GM12878 (cell line): ENCODE data around the gene TGFB1I1. TPM values are rescaled to one million over a fixed set of nuclear protein-coding genes. Genes with fewer than 3 reads are reported as not detected.

ENCODE experiments used
- ATAC-seq: fragments of 200-7000 bp; cut with Tn5 transposase; 3 replicates; pipeline ENCODE4 v1.9.1; 2020; ENCODE audit warnings: mild to moderate bottlenecking, moderate library complexity
- BruUV-seq: library from RNA; stranded (reverse); fragments of 400-500 nt; replicated peaks from 2 replicates; lab custom pipeline; 2021; lab: Mats Ljungman, UMichigan
- CTCF ChIA-PET: fragments of 300-600 bp; sonication (Branson Sonifier 250); formaldehyde crosslinking; extraction: SDS; loops from one replicate; lab custom pipeline; 2021; ENCODE audit warnings: inconsistent platforms; lab: Yijun Ruan, JAX
- POLR2A ChIA-PET: fragments of 350-600 bp; formaldehyde crosslinking; extraction: SDS; loops from one replicate; lab custom pipeline; 2021; ENCODE audit warnings: inconsistent platforms; lab: Charles Lee
- RAD21 ChIA-PET: fragments of 300-600 bp; sonication (Branson Sonifier 250); formaldehyde crosslinking; loops from one replicate; lab custom pipeline; 2023; ENCODE audit warnings: antibody characterized with exemption; ENCODE audit not compliant: unreplicated experiment; lab: Charles Lee
- SMC1A ChIA-PET: fragments of 300-600 bp; sonication (Branson Sonifier 250); formaldehyde crosslinking; loops from one replicate; lab custom pipeline; 2023; ENCODE audit not compliant: unreplicated experiment, uncharacterized antibody; lab: Charles Lee
- DNase-seq: peaks from one replicate; pipeline ENCODE4 v3.0.0-alpha.2; 2011; ENCODE audit warnings: low read depth, low spot score
- FAIRE-seq: peaks from 3 replicates; lab custom pipeline; 2011; peaks lifted over from hg19 to GRCh38; lab: Jason Lieb, UNC
- H2AFZ ChIP-seq: 2 replicates; pipeline ENCODE4 v1.6.0; 2011; ENCODE audit warnings: low read depth, low read length, control low read depth; ENCODE audit not compliant: control insufficient read depth
- H3K27ac ChIP-seq: 2 replicates; pipeline ENCODE4 v1.5.1; 2011; ENCODE audit warnings: control low read depth; ENCODE audit not compliant: control insufficient read depth, insufficient read depth
- H3K27me3 ChIP-seq, 2 experiments: replicated peaks in 1 of 2; 2 replicates each; pipeline versions ENCODE4 v1.6.0 to v1.6.1; 2011; ENCODE audit warnings: low read length in 1 of 2; ENCODE audit not compliant: control insufficient read depth in 2 of 2, insufficient read depth in 2 of 2
- H3K36me3 ChIP-seq, 2 experiments: 2 replicates each; pipeline ENCODE4 v1.5.1; 2011; ENCODE audit warnings: low read length in 1 of 2; ENCODE audit not compliant: control insufficient read depth in 2 of 2, insufficient read depth in 2 of 2
- H3K4me1 ChIP-seq: 2 replicates; pipeline ENCODE4 v1.6.1; 2011; ENCODE audit warnings: mild to moderate bottlenecking, low read length, moderate library complexity, mixed read lengths; ENCODE audit not compliant: control insufficient read depth, insufficient read depth
- H3K4me2 ChIP-seq: 2 replicates; pipeline ENCODE4 v1.6.0; 2011; ENCODE audit warnings: control low read depth; ENCODE audit not compliant: control insufficient read depth, insufficient read depth
- H3K4me3 ChIP-seq: fragments of 200-600 bp; sonication (generic); 2 replicates; pipeline ENCODE4 v1.5.1; 2016
- H3K79me2 ChIP-seq: 2 replicates; pipeline ENCODE4 v1.6.0; 2011; ENCODE audit warnings: low read length; ENCODE audit not compliant: control insufficient read depth, insufficient read depth
- H3K9ac ChIP-seq: 2 replicates; pipeline ENCODE4 v1.8.0; 2011; ENCODE audit warnings: low read length, control low read depth, mixed read lengths; ENCODE audit not compliant: control insufficient read depth, insufficient read depth
- H3K9me3 ChIP-seq: replicated peaks from 3 replicates; pipeline ENCODE4 v1.5.1; 2011; ENCODE audit warnings: mild to moderate bottlenecking, low read length; ENCODE audit not compliant: control insufficient read depth, insufficient read depth
- H4K20me1 ChIP-seq: 2 replicates; pipeline ENCODE4 v1.6.0; 2011; ENCODE audit not compliant: control insufficient read depth, insufficient read depth
- CHD2 ChIP-seq: IDR thresholded peaks from 2 replicates; pipeline ENCODE4 v1.6.1; 2011; ENCODE audit warnings: low read depth, low read length, improper control_type of control experiment, borderline replicate concordance
- E2F4 ChIP-seq: IDR thresholded peaks from 2 replicates; pipeline ENCODE4 v1.6.1; 2012; ENCODE audit warnings: low read depth, low read length, improper control_type of control experiment
- EP300 ChIP-seq, 2 experiments: fragments of 150-350 bp in 1 of 2; IDR thresholded peaks; 2 replicates each; pipeline ENCODE4 v1.6.1; 2011 to 2012; ENCODE audit warnings: low read depth in 2 of 2, low read length in 2 of 2, borderline replicate concordance in 1 of 2, improper control_type of control experiment in 1 of 2, inconsistent platforms in 1 of 2; ENCODE audit not compliant: control insufficient read depth in 1 of 2
- MAX ChIP-seq: IDR thresholded peaks from 2 replicates; pipeline ENCODE4 v1.6.1; 2012; ENCODE audit warnings: low read depth, low read length, improper control_type of control experiment
- SIX5 ChIP-seq: IDR thresholded peaks from 2 replicates; pipeline ENCODE4 v1.6.1; 2011; ENCODE audit warnings: mild to moderate bottlenecking, low read depth, low read length, moderate library complexity; ENCODE audit not compliant: severe bottlenecking
- SPI1 ChIP-seq: IDR thresholded peaks from 2 replicates; pipeline ENCODE4 v1.6.1; 2011; ENCODE audit warnings: low read depth, mild to moderate bottlenecking, low read length, moderate library complexity, borderline replicate concordance; ENCODE audit not compliant: insufficient read depth
- SUPT20H ChIP-seq: IDR thresholded peaks from 2 replicates; pipeline ENCODE4 v1.6.1; 2011; ENCODE audit warnings: low read depth, mild to moderate bottlenecking, low read length, moderate library complexity, borderline replicate concordance; ENCODE audit not compliant: control insufficient read depth
- YY1 ChIP-seq: IDR thresholded peaks from 2 replicates; pipeline ENCODE4 v1.6.1; 2011; ENCODE audit warnings: low read depth, mild to moderate bottlenecking, low read length
- ZNF592 ChIP-seq: fragments of 450-650 bp; IDR thresholded peaks from 2 replicates; pipeline ENCODE4 v1.6.1; 2017; ENCODE audit warnings: mild to moderate bottlenecking, moderate library complexity
- ZNF687 ChIP-seq: fragments of 450-650 bp; IDR thresholded peaks from 2 replicates; pipeline ENCODE4 v1.6.1; 2017; ENCODE audit warnings: mild to moderate bottlenecking, moderate library complexity
- WGBS: methylation state at CpG from one replicate; pipeline ENCODE4 v1.1.6; 2016; ENCODE audit warnings: low lambda C conversion rate; ENCODE audit not compliant: insufficient replicate concordance, insufficient coverage; ENCODE audit errors: missing lambda C conversion rate; 5-methylcytosine and 5-hydroxymethylcytosine counted together
- in situ Hi-C: fragments of 300-500 bp; cut with MboI; formaldehyde crosslinking; loops from 9 replicates; pipeline ENCODE4 v1.14.3; 2018; ENCODE audit warnings: mixed read lengths
- intact Hi-C: fragments of 100-400 bp; cut with micrococcal nuclease; formaldehyde crosslinking; loops from one replicate; pipeline ENCODE4 v1.14.2; 2022; ENCODE audit not compliant: unreplicated experiment
- polyA plus RNA-seq, 11 experiments: library from polyadenylated mRNA; depleted of rRNA in 4 of 11; unstranded in 6 of 11; stranded (reverse) in 5 of 11; fragments of >200 nt; fragmentation: Nextera tagmentation in 4 of 11; fragmentation: Illumina TruSeq in 1 of 11; extraction: Ambion mirVana in 4 of 11; extraction: Trizol in 1 of 11; gene quantifications; 1 replicate in 1 of 11; 2 replicates in 10 of 11; pipeline versions ENCODE4 v1.2.1 to v1.2.3, GENCODE V29; 2011 to 2016; ENCODE audit warnings: inconsistent platforms in 2 of 11, missing spikeins in 2 of 11, low read depth in 1 of 11
- total RNA-seq, 4 experiments: library from RNA; depleted of rRNA in 3 of 4; stranded (reverse); fragments of >200 nt in 3 of 4; fragmentation: Illumina TruSeq in 1 of 4; extraction: Trizol in 1 of 4; gene quantifications; 2 replicates each; pipeline versions ENCODE4 v1.2.1 to v1.2.3, GENCODE V29; 2013 to 2021

Gene TGFB1I1
- total and polyA plus RNA-seq, 10 of the 15 experiments (the other 5 are each of a cell fraction or from before 2014, with no cell fraction given) = 0.13 to 2.3 (median 0.41) TPM; not detected in 2

- H3K36me3 ChIP-seq = no peaks in the 10 kb centered on the region; a peak in 3 of 4 replicates
- ChIA-PET SMC1A (no interaction called here), CTCF (interaction anchor here (1.6 kb wide), 1 partner anchor 15 kb away, joined by 3 read pairs; no protein-coding TSS in a partner anchor), POLR2A (interaction anchor here (0.6 kb wide), 1 partner anchor 483 kb away, joined by 3 read pairs; no protein-coding TSS in a partner anchor), RAD21 (no interaction called here)
- H3K9me3 ChIP-seq = no peaks in the 10 kb centered on the region
- H2AFZ ChIP-seq = no peak overlapping the region
- H3K27me3 ChIP-seq = peaks cover 0 to 2% of the 10 kb centered on the region in 2 experiments; a peak in 3 of 4 replicates
- no peak for ATAC-seq
- H4K20me1 ChIP-seq = no peaks in the 10 kb centered on the region
- H3K9ac ChIP-seq = no peak overlapping the region
- WGBS = 74% methylated on average over 17 of the region's 17 CpGs
- no TSS peak for BruUV-seq
- H3K79me2 ChIP-seq = no peaks in the 10 kb centered on the region
- in situ Hi-C loops = no loop called here
- no peak for TF ChIP-seq MAX
- TF ChIP-seq YY1 = no peak
- no peak for TF ChIP-seq ZNF592
- no peak for TF ChIP-seq SPI1
- TF ChIP-seq ZNF687 = no peak
- no peak for TF ChIP-seq EP300 (IDR thresholded peaks at IDR 0.05; ENCODE audit: borderline replicate concordance in 1 of 2, control insufficient read depth in 1 of 2, low read depth in 2 of 2, low read length in 2 of 2)
- no peak for TF ChIP-seq CHD2
- TF ChIP-seq E2F4 = no peak
- no peak for TF ChIP-seq SUPT20H
- no peak for TF ChIP-seq SIX5
- H3K4me1 ChIP-seq = 0 out of 2 replicates have a peak, but pooled peaks cover 3% of the 10 kb centered on the region
- FAIRE-seq = no peak
- H3K27ac ChIP-seq = no peak overlapping the region
- H3K4me2 ChIP-seq = no peak overlapping the region
- no peak overlapping the region for H3K4me3 ChIP-seq
- intact Hi-C loops = no loop called here
- DNase-seq = no peak
Observed at GRCh38 chr16:31485571-31485970, 13.6 kb downstream of the TGFB1I1 start.
